Measurements from ENCODE around the gene WEE2. TPM values are rescaled to one million over a fixed set of nuclear protein-coding genes. Genes with fewer than 3 reads are reported as not detected.

The WEE2 gene
- total RNA-seq, 1 donor from 2014 or later: not detected

DNA sequence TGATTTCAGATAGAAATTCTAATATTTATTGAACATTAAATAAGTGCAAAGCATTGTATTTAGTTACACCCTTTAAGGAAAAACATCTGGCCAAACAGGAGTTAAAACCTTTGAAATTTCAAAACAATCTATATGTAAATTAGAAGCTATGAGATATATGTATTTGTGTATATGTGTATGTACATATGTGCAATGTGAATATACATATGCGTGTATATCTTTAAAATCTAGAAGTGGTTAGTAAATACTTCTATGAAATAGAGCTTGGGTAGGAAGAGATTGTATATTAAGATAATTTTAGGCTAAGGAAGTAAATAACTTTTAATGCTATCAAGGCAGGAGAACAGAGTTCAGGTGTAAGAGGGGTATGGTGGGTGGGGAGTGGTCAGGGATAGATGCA is 9.3 kb downstream of the WEE2 start:
- TF ChIP-seq CTCF (IDR thresholded peaks at IDR 0.05; ENCODE audit: partially characterized antibody, unreplicated experiment): no peak
- Mint-ChIP-seq H3K9me3 (ENCODE audit: unreplicated experiment) (no peaks in the 10 kb centered on the region), H3K27me3 (ENCODE audit: unreplicated experiment) (no peaks in the 10 kb centered on the region), H3K36me3 (ENCODE audit: unreplicated experiment) (no peaks in the 10 kb centered on the region), H3K27ac (ENCODE audit: unreplicated experiment) (no peak overlapping the region), H3K4me1 (ENCODE audit: low read depth, unreplicated experiment) (no peaks in the 10 kb centered on the region), H3K4me3 (ENCODE audit: unreplicated experiment) (no peak overlapping the region)
- no peak for DNase-seq

- Mint-ChIP-seq H3K27ac (ENCODE audit: unreplicated experiment) (no peak overlapping the region), H3K36me3 (ENCODE audit: unreplicated experiment) (no peaks in the 10 kb centered on the region), H3K4me3 (ENCODE audit: unreplicated experiment) (no peak overlapping the region), H3K9me3 (ENCODE audit: unreplicated experiment) (no peaks in the 10 kb centered on the region), H3K27me3 (ENCODE audit: unreplicated experiment) (no peaks in the 10 kb centered on the region), H3K4me1 (ENCODE audit: low read depth, unreplicated experiment) (no peaks in the 10 kb centered on the region)
- no peak for DNase-seq
- TF ChIP-seq CTCF (IDR thresholded peaks at IDR 0.05; ENCODE audit: partially characterized antibody, unreplicated experiment): no peak
These were observed 14.4 kb downstream of the WEE2 start for GRCh38 chr7:141722529-141722928.

- no peak overlapping the region for H3K4me3 Mint-ChIP-seq (ENCODE audit: unreplicated experiment)
- H3K4me1 Mint-ChIP-seq (ENCODE audit: low read depth, unreplicated experiment): no peaks in the 10 kb centered on the region
- H3K9me3 Mint-ChIP-seq (ENCODE audit: unreplicated experiment): no peaks in the 10 kb centered on the region
- H3K27me3 Mint-ChIP-seq (ENCODE audit: unreplicated experiment): no peaks in the 10 kb centered on the region
- no peaks in the 10 kb centered on the region for H3K36me3 Mint-ChIP-seq (ENCODE audit: unreplicated experiment)
- H3K27ac Mint-ChIP-seq (ENCODE audit: unreplicated experiment): no peak overlapping the region
- no peak for TF ChIP-seq CTCF (IDR thresholded peaks at IDR 0.05; ENCODE audit: partially characterized antibody, unreplicated experiment)
- no peak for DNase-seq
These were observed 20.9 kb downstream of the WEE2 start for GRCh38 chr7:141729020-141729419.

GRCh38 chr7:141731476-141732149 is 23.5 kb downstream of the WEE2 start:
- no peaks in the 10 kb centered on the region for H3K9me3 Mint-ChIP-seq (ENCODE audit: unreplicated experiment)
- H3K4me3 Mint-ChIP-seq (ENCODE audit: unreplicated experiment): no peak overlapping the region
- H3K27ac Mint-ChIP-seq (ENCODE audit: unreplicated experiment): no peak overlapping the region
- no peak for DNase-seq
- no peak for TF ChIP-seq CTCF (IDR thresholded peaks at IDR 0.05; ENCODE audit: partially characterized antibody, unreplicated experiment)
- H3K4me1 Mint-ChIP-seq (ENCODE audit: low read depth, unreplicated experiment): no peaks in the 10 kb centered on the region
- H3K27me3 Mint-ChIP-seq (ENCODE audit: unreplicated experiment): no peaks in the 10 kb centered on the region
- no peaks in the 10 kb centered on the region for H3K36me3 Mint-ChIP-seq (ENCODE audit: unreplicated experiment)

GRCh38 chr7:141737118-141737835 is 29.1 kb downstream of the WEE2 start:
- Mint-ChIP-seq H3K4me3 (ENCODE audit: unreplicated experiment) (peak overlapping the region; percentile 89), H3K27ac (ENCODE audit: unreplicated experiment) (no peak overlapping the region), H3K4me1 (ENCODE audit: low read depth, unreplicated experiment) (peaks cover 4% of the 10 kb centered on the region), H3K27me3 (ENCODE audit: unreplicated experiment) (no peaks in the 10 kb centered on the region), H3K36me3 (ENCODE audit: unreplicated experiment) (no peaks in the 10 kb centered on the region), H3K9me3 (ENCODE audit: unreplicated experiment) (no peaks in the 10 kb centered on the region)
- no peak for DNase-seq
- no peak for TF ChIP-seq CTCF (IDR thresholded peaks at IDR 0.05; ENCODE audit: partially characterized antibody, unreplicated experiment)

Data from glutamatergic neuron (in vitro differentiated cells).